Measurements from ENCODE around the gene CENPH.
A peak's percentile ranks its signal among the peaks of the same experiment; 100 is the strongest.
"Not testable (repeated sequence)": the region's sequence is repeated elsewhere in the genome, so short reads cannot be mapped to it uniquely, and the experiment has no call there.

The CENPH gene

DNA sequence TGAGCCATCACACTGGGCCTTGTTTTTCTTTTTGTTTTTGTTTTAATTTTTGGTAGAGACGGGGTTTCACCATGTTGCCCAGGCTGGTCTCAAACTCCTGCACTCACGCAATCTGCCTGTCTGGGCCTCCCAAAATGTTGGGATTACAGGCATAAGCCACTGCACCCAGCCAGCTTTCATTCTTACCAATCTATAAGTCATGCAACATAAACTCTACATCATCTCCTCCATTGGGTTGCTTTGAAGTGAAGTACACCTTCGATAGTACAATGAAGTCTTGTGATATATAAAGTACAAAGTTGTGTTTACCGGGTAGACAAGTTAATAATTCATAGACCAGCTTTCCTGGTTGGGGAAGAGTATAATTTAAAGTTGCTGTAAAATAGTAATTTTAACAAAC, 36.5 kb downstream of the CENPH start:
- no peak for DNase-seq (ENCODE audit: low spot score)
- TF ChIP-seq, protein P1, sequence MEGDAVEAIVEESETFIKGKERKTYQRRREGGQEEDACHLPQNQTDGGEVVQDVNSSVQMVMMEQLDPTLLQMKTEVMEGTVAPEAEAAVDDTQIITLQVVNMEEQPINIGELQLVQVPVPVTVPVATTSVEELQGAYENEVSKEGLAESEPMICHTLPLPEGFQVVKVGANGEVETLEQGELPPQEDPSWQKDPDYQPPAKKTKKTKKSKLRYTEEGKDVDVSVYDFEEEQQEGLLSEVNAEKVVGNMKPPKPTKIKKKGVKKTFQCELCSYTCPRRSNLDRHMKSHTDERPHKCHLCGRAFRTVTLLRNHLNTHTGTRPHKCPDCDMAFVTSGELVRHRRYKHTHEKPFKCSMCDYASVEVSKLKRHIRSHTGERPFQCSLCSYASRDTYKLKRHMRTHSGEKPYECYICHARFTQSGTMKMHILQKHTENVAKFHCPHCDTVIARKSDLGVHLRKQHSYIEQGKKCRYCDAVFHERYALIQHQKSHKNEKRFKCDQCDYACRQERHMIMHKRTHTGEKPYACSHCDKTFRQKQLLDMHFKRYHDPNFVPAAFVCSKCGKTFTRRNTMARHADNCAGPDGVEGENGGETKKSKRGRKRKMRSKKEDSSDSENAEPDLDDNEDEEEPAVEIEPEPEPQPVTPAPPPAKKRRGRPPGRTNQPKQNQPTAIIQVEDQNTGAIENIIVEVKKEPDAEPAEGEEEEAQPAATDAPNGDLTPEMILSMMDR (IDR thresholded peaks at IDR 0.05; ENCODE audit: extremely low read depth, missing control alignments) = no peak

DNA sequence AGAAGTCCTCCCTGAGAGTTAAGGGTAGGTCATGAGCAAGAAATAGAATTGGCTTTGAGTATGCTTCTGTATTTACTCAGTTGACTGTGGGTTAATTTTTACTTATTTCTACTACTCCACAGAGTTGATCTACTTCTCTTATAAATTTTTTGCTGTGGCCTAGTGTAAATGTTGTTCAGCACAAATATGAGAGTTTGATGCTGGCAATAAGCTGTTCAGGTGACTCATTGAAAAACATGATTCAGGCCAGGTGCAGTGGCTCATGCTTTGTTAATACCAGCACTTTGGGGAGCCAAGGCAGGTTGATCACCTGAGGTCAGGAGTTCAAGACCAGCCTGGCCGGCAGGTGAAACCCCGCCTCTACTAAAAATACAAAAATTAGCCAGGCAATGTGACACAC, 40.8 kb downstream of the CENPH start:
- TF ChIP-seq, protein P1 (IDR thresholded peaks at IDR 0.05; ENCODE audit: extremely low read depth, missing control alignments) = no peak
- no peak for DNase-seq (ENCODE audit: low spot score)

DNA sequence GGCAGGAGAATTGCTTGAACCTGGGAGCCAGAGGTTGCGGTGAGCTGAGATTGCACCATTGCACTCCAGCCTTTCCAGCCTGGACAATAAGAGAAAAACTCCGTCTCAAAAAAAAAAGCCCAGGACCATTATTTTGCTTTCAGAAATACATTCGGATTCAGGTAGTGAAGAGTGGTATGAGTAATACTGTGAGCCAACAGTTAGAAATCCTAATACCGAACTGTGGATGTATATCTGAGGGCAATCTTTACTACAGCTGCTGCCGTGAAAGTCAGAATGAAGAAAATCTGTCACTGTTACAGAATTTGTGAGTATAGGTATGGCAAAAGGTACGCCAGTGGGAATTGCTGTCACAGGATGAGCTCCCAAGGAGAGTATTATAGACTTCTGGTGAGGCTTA, 41.9 kb downstream of the CENPH start:
- DNase-seq (ENCODE audit: low spot score) = no peak
- TF ChIP-seq, protein P1 (IDR thresholded peaks at IDR 0.05; ENCODE audit: extremely low read depth, missing control alignments) = no peak

DNA sequence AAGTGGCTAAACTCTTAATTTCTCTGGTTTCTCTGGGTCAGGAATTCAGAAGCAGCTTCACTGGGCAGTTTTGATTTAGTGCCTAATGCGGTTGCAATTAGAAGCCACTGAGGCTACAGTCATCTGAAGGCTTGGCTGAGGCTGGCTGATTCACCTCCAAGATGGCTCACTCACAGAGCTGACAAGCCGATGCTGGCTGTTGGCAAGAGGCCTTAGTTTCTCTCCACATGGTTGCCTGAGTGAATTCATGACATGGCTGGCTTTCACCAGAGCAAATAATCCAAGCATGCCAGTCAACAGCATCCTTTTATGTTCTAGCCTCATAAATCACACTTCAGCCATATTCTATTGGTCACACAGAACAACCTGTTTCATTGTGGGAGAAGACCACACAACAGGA, 42.5 kb downstream of the CENPH start:
- TF ChIP-seq, protein P1 (IDR thresholded peaks at IDR 0.05; ENCODE audit: extremely low read depth, missing control alignments) = no peak
- DNase-seq (ENCODE audit: low spot score) = no peak

- TF ChIP-seq, protein P1 (IDR thresholded peaks at IDR 0.05; ENCODE audit: extremely low read depth, missing control alignments) = no peak
- peak; percentile 92 for DNase-seq (ENCODE audit: low spot score)
These were observed 45.3 kb downstream of the CENPH start, which contains the start of gene CDK7 for GRCh38 chr5:69234457-69235268. Gene CDK7 (plus strand): TSS chr5:69234886. CDS start chr5:69234976, 90 bp downstream.

GRCh38 chr5:69236733-69237132, 47.4 kb downstream of the CENPH start:
- not testable (repeated sequence) for DNase-seq (ENCODE audit: low spot score)

- TF ChIP-seq, protein P1 (IDR thresholded peaks at IDR 0.05; ENCODE audit: extremely low read depth, missing control alignments) = no peak
- no peak for DNase-seq (ENCODE audit: low spot score)
These were observed 48.5 kb downstream of the CENPH start for GRCh38 chr5:69237877-69238276.

- TF ChIP-seq, protein P1 (IDR thresholded peaks at IDR 0.05; ENCODE audit: extremely low read depth, missing control alignments) = no peak
- DNase-seq (ENCODE audit: low spot score) = no peak
These were observed 49.4 kb downstream of the CENPH start for GRCh38 chr5:69238760-69239251.

Measured in GM20000 (cell line).